Measurements from ENCODE around the gene GTF2A1L. TPM values are rescaled to one million over a fixed set of nuclear protein-coding genes. Genes with fewer than 3 reads are reported as not detected.
A peak's percentile ranks its signal among the peaks of the same experiment; 100 is the strongest.
"Not testable (repeated sequence)": the region's sequence is repeated elsewhere in the genome, so short reads cannot be mapped to it uniquely, and the experiment has no call there.

GTF2A1L gene
- total RNA-seq, 1 experiment from 2014 or later, result not detected

DNA sequence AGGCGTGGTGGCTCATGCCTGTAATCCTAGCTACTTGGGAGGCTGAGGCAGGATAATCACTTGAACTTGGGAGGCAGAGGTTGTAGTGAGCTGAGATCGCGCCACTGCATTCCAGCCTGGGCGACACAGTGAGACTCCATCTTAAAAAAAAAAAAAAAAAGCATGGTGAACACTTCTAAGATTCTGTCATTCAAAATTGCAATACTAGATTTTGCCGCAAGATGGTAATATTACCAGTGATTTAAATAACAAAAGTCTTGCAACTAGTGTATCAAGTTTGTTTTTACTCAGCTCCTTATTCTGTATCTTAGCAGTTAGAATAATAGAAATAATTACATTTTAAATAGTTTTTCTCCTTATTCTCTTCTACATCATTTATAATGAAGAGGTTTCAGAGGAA lies 5.0 kb downstream of the GTF2A1L start:
- H3K36me3 Mint-ChIP-seq (ENCODE audit: insufficient read depth, unreplicated experiment); H3K27ac Mint-ChIP-seq (ENCODE audit: unreplicated experiment); H3K36me3 ChIP-seq (ENCODE audit: control insufficient read depth, insufficient read depth, low read length); H3K4me1 Mint-ChIP-seq (ENCODE audit: low read depth, unreplicated experiment); H3K9me3 ChIP-seq; H3K4me3 ChIP-seq (ENCODE audit: low read depth, low read length); POLR2A ChIA-PET; H3K9me3 Mint-ChIP-seq (ENCODE audit: unreplicated experiment); H3K4me1 ChIP-seq; BruUV-seq (replicated peaks); H3K27me3 ChIP-seq (replicated peaks; ENCODE audit: control insufficient read depth, insufficient read depth, low read length); H3K27me3 Mint-ChIP-seq (ENCODE audit: insufficient read depth, unreplicated experiment); H3K4me3 Mint-ChIP-seq (ENCODE audit: unreplicated experiment): not testable (repeated sequence)
- peak in 1 of 2 experiments; percentile 34 for DNase-seq
- CTCF ChIA-PET, result interaction anchor here (0.7 to 0.8 kb wide), 2 partner anchors 23 to 1788 kb away, joined by 3 to 4 read pairs; no protein-coding TSS in a partner anchor
- TF ChIP-seq, protein P1, sequence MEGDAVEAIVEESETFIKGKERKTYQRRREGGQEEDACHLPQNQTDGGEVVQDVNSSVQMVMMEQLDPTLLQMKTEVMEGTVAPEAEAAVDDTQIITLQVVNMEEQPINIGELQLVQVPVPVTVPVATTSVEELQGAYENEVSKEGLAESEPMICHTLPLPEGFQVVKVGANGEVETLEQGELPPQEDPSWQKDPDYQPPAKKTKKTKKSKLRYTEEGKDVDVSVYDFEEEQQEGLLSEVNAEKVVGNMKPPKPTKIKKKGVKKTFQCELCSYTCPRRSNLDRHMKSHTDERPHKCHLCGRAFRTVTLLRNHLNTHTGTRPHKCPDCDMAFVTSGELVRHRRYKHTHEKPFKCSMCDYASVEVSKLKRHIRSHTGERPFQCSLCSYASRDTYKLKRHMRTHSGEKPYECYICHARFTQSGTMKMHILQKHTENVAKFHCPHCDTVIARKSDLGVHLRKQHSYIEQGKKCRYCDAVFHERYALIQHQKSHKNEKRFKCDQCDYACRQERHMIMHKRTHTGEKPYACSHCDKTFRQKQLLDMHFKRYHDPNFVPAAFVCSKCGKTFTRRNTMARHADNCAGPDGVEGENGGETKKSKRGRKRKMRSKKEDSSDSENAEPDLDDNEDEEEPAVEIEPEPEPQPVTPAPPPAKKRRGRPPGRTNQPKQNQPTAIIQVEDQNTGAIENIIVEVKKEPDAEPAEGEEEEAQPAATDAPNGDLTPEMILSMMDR (IDR thresholded peaks at IDR 0.05; ENCODE audit: insufficient read depth in 1 of 2, low read depth in 1 of 2, low read length in 1 of 2, severe bottlenecking in 1 of 2, unreplicated experiment in 1 of 2), result peak in 1 of 2 experiments; percentile 39
- intact Hi-C loops (cut with micrococcal nuclease; ENCODE audit: unreplicated experiment), result loop anchor here (1.0 kb wide), 1 partner anchor 103 kb away; no protein-coding TSS in a partner anchor

DNA sequence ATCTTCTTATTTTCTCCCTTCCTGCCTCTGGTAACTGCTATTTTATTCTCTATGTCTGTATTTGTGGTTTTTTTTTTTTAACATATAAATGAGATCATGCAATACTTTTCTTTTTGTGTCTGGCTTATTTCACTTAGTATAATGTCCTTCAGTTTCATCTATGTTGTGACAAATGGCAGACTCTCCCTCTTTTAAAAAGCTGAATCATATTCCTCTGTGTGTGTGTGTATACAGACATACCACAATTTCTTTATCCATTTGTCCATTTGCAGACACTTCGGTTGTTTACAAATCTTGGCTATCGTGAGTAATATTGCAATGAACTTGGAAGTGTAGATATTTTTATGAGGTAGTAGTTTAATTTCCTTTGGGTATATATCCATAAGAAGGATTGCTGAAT lies 7.0 kb downstream of the GTF2A1L start:
- H3K9me3 ChIP-seq, result no peaks in the 10 kb centered on the region
- no TSS peak for BruUV-seq (replicated peaks)
- ChIA-PET POLR2A (no interaction called here), CTCF (no interaction called here)
- no peaks in the 10 kb centered on the region for H3K36me3 Mint-ChIP-seq (ENCODE audit: insufficient read depth, unreplicated experiment)
- H3K4me3 ChIP-seq (ENCODE audit: low read depth, low read length), result no peak overlapping the region
- no peaks in the 10 kb centered on the region for H3K4me1 ChIP-seq
- H3K36me3 ChIP-seq (ENCODE audit: control insufficient read depth, insufficient read depth, low read length), result no peaks in the 10 kb centered on the region
- H3K9me3 Mint-ChIP-seq (ENCODE audit: unreplicated experiment), result peaks cover 9% of the 10 kb centered on the region
- DNase-seq, result no peak
- no peak overlapping the region for H3K27ac Mint-ChIP-seq (ENCODE audit: unreplicated experiment)
- TF ChIP-seq, protein P1 (IDR thresholded peaks at IDR 0.05; ENCODE audit: insufficient read depth in 1 of 2, low read depth in 1 of 2, low read length in 1 of 2, severe bottlenecking in 1 of 2, unreplicated experiment in 1 of 2), result no peak
- no peaks in the 10 kb centered on the region for H3K4me1 Mint-ChIP-seq (ENCODE audit: low read depth, unreplicated experiment)
- intact Hi-C loops (cut with micrococcal nuclease; ENCODE audit: unreplicated experiment), result no loop called here
- no peaks in the 10 kb centered on the region for H3K27me3 ChIP-seq (replicated peaks; ENCODE audit: control insufficient read depth, insufficient read depth, low read length)
- no peaks in the 10 kb centered on the region for H3K27me3 Mint-ChIP-seq (ENCODE audit: insufficient read depth, unreplicated experiment)
- no peak overlapping the region for H3K4me3 Mint-ChIP-seq (ENCODE audit: unreplicated experiment)

DNA sequence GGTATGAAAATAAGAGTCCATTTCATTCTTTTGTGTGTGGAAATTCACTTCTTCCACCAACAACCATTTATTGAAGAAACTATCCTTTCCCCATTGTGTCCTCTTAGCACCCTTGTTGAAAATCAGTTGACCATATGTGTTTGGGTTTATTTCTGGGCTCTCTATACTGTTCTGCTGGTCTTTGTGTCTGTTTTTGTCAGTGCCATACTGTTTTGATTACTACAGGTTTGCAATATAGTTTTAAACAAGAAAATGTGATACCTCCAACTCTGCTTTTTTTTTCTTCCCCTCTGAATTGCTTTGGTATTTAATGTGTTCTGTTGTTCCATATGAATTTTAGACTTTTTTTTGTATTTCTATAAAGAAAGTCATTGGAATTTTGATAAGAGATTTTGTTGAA lies 8.4 kb downstream of the GTF2A1L start:
- Histone ChIP-seq H3K4me1 (no peaks in the 10 kb centered on the region), H3K27me3 (replicated peaks; ENCODE audit: control insufficient read depth, insufficient read depth, low read length) (no peaks in the 10 kb centered on the region), H3K9me3 (no peaks in the 10 kb centered on the region), H3K36me3 (ENCODE audit: control insufficient read depth, insufficient read depth, low read length) (no peaks in the 10 kb centered on the region), H3K4me3 (ENCODE audit: low read depth, low read length) (no peak overlapping the region)
- Mint-ChIP-seq H3K27ac (ENCODE audit: unreplicated experiment) (no peak overlapping the region), H3K4me3 (ENCODE audit: unreplicated experiment) (no peak overlapping the region), H3K36me3 (ENCODE audit: insufficient read depth, unreplicated experiment) (no peaks in the 10 kb centered on the region), H3K9me3 (ENCODE audit: unreplicated experiment) (peaks cover 9% of the 10 kb centered on the region), H3K4me1 (ENCODE audit: low read depth, unreplicated experiment) (no peaks in the 10 kb centered on the region), H3K27me3 (ENCODE audit: insufficient read depth, unreplicated experiment) (no peaks in the 10 kb centered on the region)
- CTCF ChIA-PET, result no interaction called here
- TF ChIP-seq, protein P1 (IDR thresholded peaks at IDR 0.05; ENCODE audit: insufficient read depth in 1 of 2, low read depth in 1 of 2, low read length in 1 of 2, severe bottlenecking in 1 of 2, unreplicated experiment in 1 of 2), result no peak
- intact Hi-C loops (cut with micrococcal nuclease; ENCODE audit: unreplicated experiment), result no loop called here
- POLR2A ChIA-PET, result no interaction called here
- BruUV-seq (replicated peaks), result no TSS peak
- DNase-seq, result no peak

All from Caco-2 (cell line).